GM19455 (cell line): ENCODE results near the gene ANKRD1.

Experiments used
- ATAC-seq: cut with Tn5 transposase; IDR thresholded peaks from one replicate; pipeline ENCODE4 v1.9.1; 2021; ENCODE audit not compliant: unreplicated experiment

ANKRD1 gene

GRCh38 chr10:90862908-90863514 lies 57.9 kb downstream of the ANKRD1 start:
- ATAC-seq, result no peak
